Prostate gland (tissue), 2 donors: ENCODE results near the gene DES. TPM values are rescaled to one million over a fixed set of nuclear protein-coding genes. Genes with fewer than 3 reads are reported as not detected.

Experiments used
- DNase-seq: peaks from one replicate; pipeline ENCODE4 v3.0.0-alpha.2; 2019; ENCODE audit warnings: low spot score
- H3K27ac ChIP-seq, 2 donors: fragments of 200-600 bp; sonication (generic); 2 replicates each; pipeline ENCODE4 v1.5.1; 2017 to 2019
- H3K27me3 ChIP-seq: fragments of 200-600 bp; sonication (generic); replicated peaks from 2 replicates; pipeline ENCODE4 v1.5.1; 2019; ENCODE audit not compliant: insufficient read depth
- H3K36me3 ChIP-seq, 2 donors: fragments of 200-600 bp; sonication (generic); 1 replicate in 1 of 2; 2 replicates in 1 of 2; pipeline versions ENCODE4 v1.5.1 to v1.8.1; 2017 to 2019
- H3K4me1 ChIP-seq: fragments of 200-600 bp; sonication (generic); replicated peaks from 2 replicates; pipeline ENCODE4 v1.5.1; 2019
- H3K4me3 ChIP-seq, 2 donors: fragments of 200-600 bp; sonication (generic); 2 replicates each; pipeline ENCODE4 v1.5.1; 2017 to 2019
- H3K9me3 ChIP-seq: fragments of 200-600 bp; sonication (generic); 2 replicates; pipeline ENCODE4 v1.5.1; 2017
- POLR2A ChIP-seq: fragments of 450-650 bp; IDR thresholded peaks from one replicate; pipeline ENCODE4 v1.6.1; 2016; ENCODE audit warnings: antibody characterized with exemption, mild to moderate bottlenecking
- POLR2AphosphoS5 ChIP-seq: sonication (generic); formaldehyde crosslinking; IDR thresholded peaks from one replicate; pipeline ENCODE4 v1.6.1; 2017; ENCODE audit warnings: antibody characterized with exemption
- WGBS: methylation state at CpG from one replicate; pipeline ENCODE4 v1.1.5; 2018; 5-methylcytosine and 5-hydroxymethylcytosine counted together
- intact Hi-C: fragments of 100-400 bp; cut with DNase I; formaldehyde crosslinking; loops from one replicate; pipeline ENCODE4 v1.14.2; 2022
- total RNA-seq, 2 donors: library from RNA; depleted of rRNA; stranded (reverse); fragments of >200 nt; gene quantifications; one replicate each; pipeline ENCODE4 v1.1.0, GENCODE V29; 2016
- TF ChIP-seq, protein P1 (sequence below), 4 experiments: fragments of 200-600 bp in 2 of 4; fragments of 450-650 bp in 2 of 4; sonication (generic) in 2 of 4; IDR thresholded peaks; 1 replicate in 3 of 4; 2 replicates in 1 of 4; pipeline ENCODE4 v1.5.1; 2016 to 2019; ENCODE audit warnings: antibody characterized with exemption in 4 of 4, mild to moderate bottlenecking in 2 of 4, moderate library complexity in 2 of 4

DES gene
- total RNA-seq, 2 donors from 2014 or later: 1,584 to 1,742 TPM

DNA sequence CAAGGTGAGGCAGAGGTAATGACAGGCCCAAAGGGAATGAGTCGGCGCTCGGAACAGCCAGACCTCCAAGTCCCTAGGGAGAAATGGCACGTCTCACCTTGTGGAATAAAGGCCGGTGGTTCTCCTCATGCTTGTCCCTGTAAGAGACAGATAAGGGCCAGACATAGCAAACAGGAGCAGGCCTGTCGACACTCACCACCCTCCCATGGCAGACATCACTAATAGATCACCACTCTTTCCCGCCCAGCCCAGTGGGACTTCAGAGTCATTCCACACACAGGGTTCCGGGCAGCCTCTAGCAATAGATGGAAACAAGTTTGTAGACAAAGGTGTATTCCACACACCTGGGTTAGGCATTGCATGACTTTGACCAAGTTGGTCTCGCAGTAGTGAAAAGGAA is 36.7 kb upstream of the DES start:
- intact Hi-C loops: no loop called here

DNA sequence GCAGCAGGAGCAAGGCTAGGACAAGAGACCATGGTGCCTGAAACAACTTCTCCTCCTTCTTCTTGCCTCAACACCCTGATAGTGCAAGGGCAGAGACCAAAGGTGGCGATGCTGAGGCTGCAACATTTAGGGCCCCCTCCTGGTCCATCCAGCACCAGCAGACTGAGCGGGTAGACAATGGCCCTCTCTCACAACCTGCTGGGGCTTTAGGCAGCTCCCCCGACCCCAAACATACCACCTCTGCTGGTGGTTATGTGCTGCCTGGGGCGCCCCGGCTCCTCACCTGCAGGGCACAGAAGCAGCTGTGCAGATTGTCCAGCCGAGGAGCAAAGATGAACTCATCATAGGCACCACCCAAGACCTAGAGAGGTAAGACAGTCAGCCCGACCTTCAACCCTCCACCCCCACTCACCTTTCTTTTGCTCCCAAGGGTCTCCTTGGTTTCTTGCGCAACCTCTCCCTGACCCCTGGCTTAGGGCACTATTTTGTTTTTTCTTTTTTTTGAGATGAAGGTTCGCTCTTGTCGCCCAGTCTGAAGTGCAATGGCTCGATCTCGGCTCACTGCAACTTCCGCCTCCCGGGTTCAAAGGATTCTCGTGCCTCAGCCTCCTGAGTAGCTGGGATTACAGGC is 34.0 kb upstream of the DES start:
- Histone ChIP-seq H3K4me3 (no peak overlapping the region), H3K9me3 (no peaks in the 10 kb centered on the region), H3K36me3 (peaks cover 5 to 9% of the 10 kb centered on the region in 2 donors), H3K27ac (no peak overlapping the region), H3K4me1 (no peaks in the 10 kb centered on the region), H3K27me3 (no peaks in the 10 kb centered on the region)
- intact Hi-C loops: no loop called here
- WGBS: 87% methylated on average over 15 of the region's 15 CpGs
- DNase-seq: no peak
- TF ChIP-seq POLR2AphosphoS5: no peak
- TF ChIP-seq, protein P1, sequence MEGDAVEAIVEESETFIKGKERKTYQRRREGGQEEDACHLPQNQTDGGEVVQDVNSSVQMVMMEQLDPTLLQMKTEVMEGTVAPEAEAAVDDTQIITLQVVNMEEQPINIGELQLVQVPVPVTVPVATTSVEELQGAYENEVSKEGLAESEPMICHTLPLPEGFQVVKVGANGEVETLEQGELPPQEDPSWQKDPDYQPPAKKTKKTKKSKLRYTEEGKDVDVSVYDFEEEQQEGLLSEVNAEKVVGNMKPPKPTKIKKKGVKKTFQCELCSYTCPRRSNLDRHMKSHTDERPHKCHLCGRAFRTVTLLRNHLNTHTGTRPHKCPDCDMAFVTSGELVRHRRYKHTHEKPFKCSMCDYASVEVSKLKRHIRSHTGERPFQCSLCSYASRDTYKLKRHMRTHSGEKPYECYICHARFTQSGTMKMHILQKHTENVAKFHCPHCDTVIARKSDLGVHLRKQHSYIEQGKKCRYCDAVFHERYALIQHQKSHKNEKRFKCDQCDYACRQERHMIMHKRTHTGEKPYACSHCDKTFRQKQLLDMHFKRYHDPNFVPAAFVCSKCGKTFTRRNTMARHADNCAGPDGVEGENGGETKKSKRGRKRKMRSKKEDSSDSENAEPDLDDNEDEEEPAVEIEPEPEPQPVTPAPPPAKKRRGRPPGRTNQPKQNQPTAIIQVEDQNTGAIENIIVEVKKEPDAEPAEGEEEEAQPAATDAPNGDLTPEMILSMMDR (IDR thresholded peaks at IDR 0.05): no peak
- TF ChIP-seq POLR2A: no peak

More for the DNA sequence above, 36.7 kb upstream of the DES start:
- Histone ChIP-seq H3K27ac (no peak overlapping the region), H3K9me3 (no peaks in the 10 kb centered on the region), H3K4me3 (no peak overlapping the region), H3K36me3 (peaks cover 5 to 9% of the 10 kb centered on the region in 2 donors), H3K4me1 (no peaks in the 10 kb centered on the region), H3K27me3 (no peaks in the 10 kb centered on the region)
- no peak for DNase-seq
- 87% methylated on average over 9 of the region's 9 CpGs for whole genome bisulfite sequencing
- TF ChIP-seq POLR2AphosphoS5: no peak
- TF ChIP-seq, protein P1 (IDR thresholded peaks at IDR 0.05): no peak
- TF ChIP-seq POLR2A: no peak

DNA sequence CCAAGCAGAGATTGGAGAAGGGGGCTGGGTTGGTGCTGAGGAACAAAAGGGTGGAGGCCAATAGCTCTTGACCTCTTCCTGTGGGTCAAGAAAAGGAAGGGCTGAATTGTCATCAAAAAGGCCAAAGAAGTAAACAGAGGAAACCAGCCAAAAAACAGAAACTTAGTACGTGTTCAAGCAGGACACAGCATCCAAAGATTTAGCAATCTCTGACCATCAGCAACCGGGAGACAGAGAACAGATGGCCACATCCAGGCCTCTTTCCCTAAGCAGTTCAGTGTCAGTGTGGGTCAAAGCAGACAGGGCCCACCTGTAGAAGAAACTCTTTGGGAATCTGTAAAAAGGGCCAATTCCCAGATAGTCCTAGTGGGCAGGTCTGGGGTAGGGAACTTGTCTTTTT is 33.3 kb upstream of the DES start:
- Histone ChIP-seq H3K27me3 (no peaks in the 10 kb centered on the region), H3K36me3 (peaks cover 5 to 9% of the 10 kb centered on the region in 2 donors), H3K9me3 (no peaks in the 10 kb centered on the region), H3K27ac (no peak overlapping the region), H3K4me1 (no peaks in the 10 kb centered on the region), H3K4me3 (no peak overlapping the region)
- 53% methylated on average over 2 of the region's 2 CpGs for WGBS
- DNase-seq: no peak
- TF ChIP-seq, protein P1 (IDR thresholded peaks at IDR 0.05): no peak
- TF ChIP-seq POLR2A: no peak
- intact Hi-C loops: loop anchor here (5.0 kb wide), 1 partner anchor 208 kb away; the partner anchor contains the start of genes CNPPD1 and RETREG2

DNA sequence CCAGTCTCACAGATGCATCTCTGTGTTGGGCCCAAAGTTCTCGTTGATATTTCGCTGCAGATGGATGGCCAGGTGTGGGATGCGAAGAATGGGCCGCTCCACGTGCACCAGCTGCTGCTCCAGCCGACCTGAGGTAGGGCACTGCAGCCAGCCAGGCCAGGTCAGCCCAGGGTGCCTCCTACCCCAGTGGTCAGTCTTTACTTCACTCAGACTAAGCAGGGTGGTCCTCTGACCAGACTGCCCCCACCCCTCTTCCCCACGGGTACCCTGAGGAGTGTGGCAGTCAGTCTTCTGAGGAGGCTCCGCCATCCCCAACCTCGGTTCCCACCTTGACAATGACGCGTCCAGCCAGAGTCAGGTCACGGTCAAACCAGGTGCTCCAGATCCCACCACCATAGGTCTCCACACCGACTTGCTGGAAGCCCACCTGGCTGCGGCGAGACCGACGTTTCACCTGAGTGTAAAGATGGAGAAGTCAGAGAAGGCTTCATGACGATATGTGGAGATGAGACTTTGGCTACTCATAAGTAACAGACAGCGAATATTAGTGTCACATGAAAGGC is 32.1 kb upstream of the DES start:
- intact Hi-C loops: loop anchor here (5.0 kb wide), 1 partner anchor 209 kb away; the partner anchor contains the start of genes CNPPD1 and RETREG2

More for the DNA sequence above, 32.1 kb upstream of the DES start:
- Histone ChIP-seq H3K27ac (no peak overlapping the region), H3K36me3 (peaks cover 5 to 9% of the 10 kb centered on the region in 2 donors), H3K9me3 (no peaks in the 10 kb centered on the region), H3K4me3 (no peak overlapping the region), H3K27me3 (no peaks in the 10 kb centered on the region), H3K4me1 (no peaks in the 10 kb centered on the region)
- no peak for DNase-seq
- TF ChIP-seq POLR2A (no peak), POLR2AphosphoS5 (no peak)
- TF ChIP-seq, protein P1 (IDR thresholded peaks at IDR 0.05): no peak
- WGBS: 95% methylated on average over 15 of the region's 19 CpGs
